ENCODE results near the gene INF2.

Gene INF2

GRCh38 chr14:104768437-104769323, 79.3 kb downstream of the INF2 start:
- in situ Hi-C loops (cut with MboI; ENCODE audit: low sequenced_read_pairs) = loop anchor here (10.0 kb wide), 1 partner anchor 56 kb away; no protein-coding TSS in a partner anchor

DNA sequence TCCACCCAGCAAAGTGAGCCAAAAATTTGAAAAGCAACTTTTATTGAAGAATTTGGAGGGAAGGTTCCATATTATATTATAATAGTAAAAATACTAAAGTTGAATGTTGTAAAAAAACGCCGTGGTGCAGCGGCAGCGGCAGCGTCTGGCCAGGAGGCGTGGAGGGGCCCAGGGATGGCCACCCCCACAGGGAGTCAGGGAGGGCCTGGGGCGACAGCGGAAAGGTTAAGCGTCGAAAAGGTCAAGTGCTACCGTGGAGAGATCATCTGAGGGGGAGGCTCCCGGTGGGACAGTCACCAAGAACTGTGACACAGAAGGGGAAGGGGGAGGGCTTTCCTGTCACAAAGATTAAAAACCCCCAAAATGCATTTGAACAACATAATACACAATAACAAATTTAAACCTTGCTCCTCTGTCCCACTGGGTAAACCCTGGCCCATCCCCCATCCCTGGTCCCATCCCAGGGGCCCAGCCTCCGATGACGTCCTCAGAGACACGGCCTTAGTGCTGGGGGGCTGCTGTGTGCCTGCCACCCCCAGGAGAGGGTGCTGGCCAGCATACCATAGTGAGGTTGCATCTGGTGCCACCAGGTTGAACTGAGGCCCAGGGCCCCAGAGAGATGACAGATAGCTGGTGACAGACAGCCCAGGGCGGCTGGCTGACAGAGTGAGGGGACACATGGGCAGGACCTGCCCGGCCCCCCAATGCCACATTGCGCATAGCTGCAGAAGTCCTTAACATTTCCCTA, 80.1 kb downstream of the INF2 start:
- in situ Hi-C loops (cut with MboI; ENCODE audit: low sequenced_read_pairs) = loop anchor here (10.0 kb wide), 1 partner anchor 55 kb away; no protein-coding TSS in a partner anchor

GRCh38 chr14:104770072-104770579, 80.7 kb downstream of the INF2 start:
- in situ Hi-C loops (cut with MboI; ENCODE audit: low sequenced_read_pairs) = no loop called here

DNA sequence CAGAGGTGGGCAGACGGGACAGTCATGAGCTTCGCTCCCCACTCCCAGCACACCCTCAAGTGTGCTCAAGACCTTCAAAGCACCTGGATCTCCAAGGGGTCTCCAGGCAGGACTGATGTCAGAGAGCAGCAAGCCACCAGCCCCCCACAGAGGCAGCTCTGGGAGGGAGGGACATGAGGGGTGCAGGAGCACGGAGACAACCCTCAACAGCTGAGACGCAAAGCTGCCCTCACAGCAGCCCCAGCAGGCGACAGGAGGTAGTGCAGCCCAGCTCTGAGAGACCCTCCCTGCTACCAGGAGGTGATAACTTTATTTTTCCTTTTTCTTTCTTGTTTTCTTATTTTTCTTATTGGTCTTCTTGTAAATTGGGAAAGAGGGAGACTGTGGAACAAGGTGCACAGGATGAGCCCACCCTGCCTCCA, 81.4 kb downstream of the INF2 start:
- in situ Hi-C loops (cut with MboI; ENCODE audit: low sequenced_read_pairs) = no loop called here

- in situ Hi-C loops (cut with MboI; ENCODE audit: low sequenced_read_pairs) = no loop called here
Observed at GRCh38 chr14:104771374-104771773, 82.0 kb downstream of the INF2 start.

All from HL-60/S4 treated with phorbol 12-myristate 13-acetate at 8.2 ng/mL for 4 days and 3 days (cell line).